Measurements from ENCODE around the gene SIGLEC11. TPM values are rescaled to one million over a fixed set of nuclear protein-coding genes. Genes with fewer than 3 reads are reported as not detected.
A peak's percentile ranks its signal among the peaks of the same experiment; 100 is the strongest.

The SIGLEC11 gene
- total and polyA plus RNA-seq, 2 of the 13 experiments (the other 11 are each of a cell fraction or from before 2014, with no cell fraction given), result not detected

- TF ChIP-seq, protein P1, sequence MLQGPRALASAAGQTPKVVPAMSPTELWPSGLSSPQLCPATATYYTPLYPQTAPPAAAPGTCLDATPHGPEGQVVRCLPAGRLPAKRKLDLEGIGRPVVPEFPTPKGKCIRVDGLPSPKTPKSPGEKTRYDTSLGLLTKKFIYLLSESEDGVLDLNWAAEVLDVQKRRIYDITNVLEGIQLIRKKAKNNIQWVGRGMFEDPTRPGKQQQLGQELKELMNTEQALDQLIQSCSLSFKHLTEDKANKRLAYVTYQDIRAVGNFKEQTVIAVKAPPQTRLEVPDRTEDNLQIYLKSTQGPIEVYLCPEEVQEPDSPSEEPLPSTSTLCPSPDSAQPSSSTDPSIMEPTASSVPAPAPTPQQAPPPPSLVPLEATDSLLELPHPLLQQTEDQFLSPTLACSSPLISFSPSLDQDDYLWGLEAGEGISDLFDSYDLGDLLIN (CRISPR knock-in tag; IDR thresholded peaks at IDR 0.05; ENCODE audit: borderline replicate concordance), result peak; percentile 100; the same call in 1 of the 2 replicates
- TF ChIP-seq NFIB (CRISPR knock-in tag; IDR thresholded peaks at IDR 0.05; ENCODE audit: borderline replicate concordance) (peak; percentile 96; the same call in 1 of the 2 replicates), CAMTA2 (CRISPR knock-in tag; IDR thresholded peaks at IDR 0.05; ENCODE audit: borderline replicate concordance) (peak; percentile 100), ZNF383 (CRISPR knock-in tag; IDR thresholded peaks at IDR 0.05; ENCODE audit: borderline replicate concordance) (peak; percentile 96), MED13 (CRISPR knock-in tag; IDR thresholded peaks at IDR 0.05) (peak; percentile 99), ZNF678 (CRISPR knock-in tag; IDR thresholded peaks at IDR 0.05) (peak; percentile 100), ZNF280B (CRISPR knock-in tag; IDR thresholded peaks at IDR 0.05; ENCODE audit: borderline replicate concordance) (peak; percentile 100), HNRNPLL (IDR thresholded peaks at IDR 0.05; ENCODE audit: low read depth, low read length, poor library complexity, severe bottlenecking) (no peak), ZNF30 (CRISPR knock-in tag; IDR thresholded peaks at IDR 0.05) (peak; percentile 100), CEBPB (IDR thresholded peaks at IDR 0.05; ENCODE audit: borderline replicate concordance, low read depth, low read length) (no peak), SOX6 (IDR thresholded peaks at IDR 0.05) (no peak), SOX6 (CRISPR knock-in tag; IDR thresholded peaks at IDR 0.05) (peak; percentile 79), NKX3-1 (CRISPR knock-in tag; IDR thresholded peaks at IDR 0.05) (peak; percentile 100), ZNF816 (CRISPR knock-in tag; IDR thresholded peaks at IDR 0.05; ENCODE audit: borderline replicate concordance) (peak; percentile 100), MED1 (CRISPR knock-in tag; IDR thresholded peaks at IDR 0.05) (peak; percentile 96), ZBTB14 (CRISPR knock-in tag; IDR thresholded peaks at IDR 0.05) (peak; percentile 83), EP300 (IDR thresholded peaks at IDR 0.05; ENCODE audit: low read depth in 2 of 2, low read length in 2 of 2) (no peak), EP300 (CRISPR knock-in tag; IDR thresholded peaks at IDR 0.05; ENCODE audit: borderline replicate concordance) (peak; percentile 92)
- TF ChIP-seq, protein P2, sequence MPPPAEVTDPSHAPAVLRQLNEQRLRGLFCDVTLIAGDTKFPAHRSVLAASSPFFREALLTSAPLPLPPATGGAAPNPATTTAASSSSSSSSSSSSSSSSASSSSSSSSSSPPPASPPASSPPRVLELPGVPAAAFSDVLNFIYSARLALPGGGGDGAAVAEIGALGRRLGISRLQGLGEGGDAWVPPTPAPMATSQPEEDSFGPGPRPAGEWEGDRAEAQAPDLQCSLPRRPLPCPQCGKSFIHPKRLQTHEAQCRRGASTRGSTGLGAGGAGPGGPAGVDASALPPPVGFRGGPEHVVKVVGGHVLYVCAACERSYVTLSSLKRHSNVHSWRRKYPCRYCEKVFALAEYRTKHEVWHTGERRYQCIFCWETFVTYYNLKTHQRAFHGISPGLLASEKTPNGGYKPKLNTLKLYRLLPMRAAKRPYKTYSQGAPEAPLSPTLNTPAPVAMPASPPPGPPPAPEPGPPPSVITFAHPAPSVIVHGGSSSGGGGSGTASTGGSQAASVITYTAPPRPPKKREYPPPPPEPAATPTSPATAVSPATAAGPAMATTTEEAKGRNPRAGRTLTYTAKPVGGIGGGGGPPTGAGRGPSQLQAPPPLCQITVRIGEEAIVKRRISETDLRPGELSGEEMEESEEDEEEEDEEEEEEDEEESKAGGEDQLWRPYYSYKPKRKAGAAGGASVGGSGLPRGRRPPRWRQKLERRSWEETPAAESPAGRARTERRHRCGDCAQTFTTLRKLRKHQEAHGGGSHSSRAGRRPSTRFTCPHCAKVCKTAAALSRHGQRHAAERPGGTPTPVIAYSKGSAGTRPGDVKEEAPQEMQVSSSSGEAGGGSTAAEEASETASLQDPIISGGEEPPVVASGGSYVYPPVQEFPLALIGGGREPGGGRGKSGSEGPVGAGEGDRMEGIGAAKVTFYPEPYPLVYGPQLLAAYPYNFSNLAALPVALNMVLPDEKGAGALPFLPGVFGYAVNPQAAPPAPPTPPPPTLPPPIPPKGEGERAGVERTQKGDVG (CRISPR knock-in tag; IDR thresholded peaks at IDR 0.05; ENCODE audit: borderline replicate concordance), result peak; percentile 100
- TF ChIP-seq, protein P3, sequence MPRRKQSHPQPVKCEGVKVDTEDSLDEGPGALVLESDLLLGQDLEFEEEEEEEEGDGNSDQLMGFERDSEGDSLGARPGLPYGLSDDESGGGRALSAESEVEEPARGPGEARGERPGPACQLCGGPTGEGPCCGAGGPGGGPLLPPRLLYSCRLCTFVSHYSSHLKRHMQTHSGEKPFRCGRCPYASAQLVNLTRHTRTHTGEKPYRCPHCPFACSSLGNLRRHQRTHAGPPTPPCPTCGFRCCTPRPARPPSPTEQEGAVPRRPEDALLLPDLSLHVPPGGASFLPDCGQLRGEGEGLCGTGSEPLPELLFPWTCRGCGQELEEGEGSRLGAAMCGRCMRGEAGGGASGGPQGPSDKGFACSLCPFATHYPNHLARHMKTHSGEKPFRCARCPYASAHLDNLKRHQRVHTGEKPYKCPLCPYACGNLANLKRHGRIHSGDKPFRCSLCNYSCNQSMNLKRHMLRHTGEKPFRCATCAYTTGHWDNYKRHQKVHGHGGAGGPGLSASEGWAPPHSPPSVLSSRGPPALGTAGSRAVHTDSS (CRISPR knock-in tag; conservative IDR thresholded peaks at IDR 0.05), result no peak
Observed at GRCh38 chr19:49987159-49987698, 26.3 kb upstream of the SIGLEC11 start (continued).
